K562 (cell line): ENCODE measurements around the gene BNIPL. TPM values are rescaled to one million over a fixed set of nuclear protein-coding genes. Genes with fewer than 3 reads are reported as not detected.

Experiments used
- DNMT1 ChIP-seq: fragments of 450-650 bp; IDR thresholded peaks from 2 replicates; pipeline ENCODE4 v1.6.1; 2016; ENCODE audit warnings: antibody characterized with exemption, mild to moderate bottlenecking
- ETV1 ChIP-seq: fragments of 450-650 bp; conservative IDR thresholded peaks from 2 replicates; pipeline ENCODE4 v1.6.1; 2016; ENCODE audit warnings: missing genetic modification characterization, control low read depth, low read depth, missing compliant biosample characterization
- TAF15 ChIP-seq: fragments of 200-400 bp; formaldehyde crosslinking; IDR thresholded peaks from 2 replicates; pipeline ENCODE4 v1.6.1; 2017; ENCODE audit warnings: mild to moderate bottlenecking, low read depth, low read length, moderate library complexity
- TAF7 ChIP-seq: fragments of 450-650 bp; IDR thresholded peaks from 2 replicates; pipeline ENCODE4 v1.6.1; 2016; ENCODE audit warnings: missing genetic modification characterization, missing compliant biosample characterization
- polyA plus RNA-seq, 8 experiments: library from polyadenylated mRNA; depleted of rRNA in 4 of 8; stranded (reverse) in 5 of 8; unstranded in 3 of 8; fragments of >200 nt; fragmentation: Nextera tagmentation in 2 of 8; fragmentation: Illumina TruSeq in 1 of 8; extraction: Ambion mirVana in 2 of 8; extraction: Trizol in 1 of 8; gene quantifications; 2 replicates each; pipeline versions ENCODE4 v1.2.1 to v1.2.3, GENCODE V29; 2011 to 2014; ENCODE audit warnings: inconsistent platforms in 1 of 8, missing spikeins in 1 of 8
- total RNA-seq, 7 experiments: library from RNA; depleted of rRNA in 6 of 7; stranded (reverse); fragments of >200 nt in 6 of 7; fragmentation: Illumina TruSeq in 2 of 7; extraction: Trizol in 2 of 7; gene quantifications; 2 replicates each; pipeline versions ENCODE4 v1.2.1 to v1.2.3, GENCODE V29; 2011 to 2021; ENCODE audit warnings: low replicate concordance in 1 of 7
- TF ChIP-seq, protein P1 (sequence below): fragments of 200-600 bp; sonication (generic); IDR thresholded peaks from one replicate; pipeline ENCODE4 v1.6.1; 2012; ENCODE audit warnings: mild to moderate bottlenecking, low read depth, low read length, inconsistent platforms
- TF ChIP-seq, protein P2 (sequence below): fragments of 250-450 bp; sonication (Bioruptor Pico); IDR thresholded peaks from 2 replicates; pipeline ENCODE4 v1.4.0; 2020; ENCODE audit warnings: mild to moderate bottlenecking, moderate library complexity
- TF ChIP-seq, protein P3 (sequence below), 3 experiments: fragments of 200-800 bp in 1 of 3; fragments of 250-450 bp in 1 of 3; fragments of 450-650 bp in 1 of 3; sonication (Bioruptor Pico) in 1 of 3; sonication (Bioruptor generic) in 1 of 3; formaldehyde crosslinking in 1 of 3; IDR thresholded peaks; 2 replicates each; pipeline versions ENCODE4 v1.6.1 to v1.8.0; 2016 to 2022; ENCODE audit warnings: mild to moderate bottlenecking in 2 of 3, missing genetic modification characterization in 2 of 3, missing compliant biosample characterization in 1 of 3, moderate library complexity in 1 of 3

BNIPL gene
- total and polyA plus RNA-seq, 9 of the 15 experiments (the other 6 are each of a cell fraction or from before 2014, with no cell fraction given): 0.08 to 1.4 (median 0.68) TPM

DNA sequence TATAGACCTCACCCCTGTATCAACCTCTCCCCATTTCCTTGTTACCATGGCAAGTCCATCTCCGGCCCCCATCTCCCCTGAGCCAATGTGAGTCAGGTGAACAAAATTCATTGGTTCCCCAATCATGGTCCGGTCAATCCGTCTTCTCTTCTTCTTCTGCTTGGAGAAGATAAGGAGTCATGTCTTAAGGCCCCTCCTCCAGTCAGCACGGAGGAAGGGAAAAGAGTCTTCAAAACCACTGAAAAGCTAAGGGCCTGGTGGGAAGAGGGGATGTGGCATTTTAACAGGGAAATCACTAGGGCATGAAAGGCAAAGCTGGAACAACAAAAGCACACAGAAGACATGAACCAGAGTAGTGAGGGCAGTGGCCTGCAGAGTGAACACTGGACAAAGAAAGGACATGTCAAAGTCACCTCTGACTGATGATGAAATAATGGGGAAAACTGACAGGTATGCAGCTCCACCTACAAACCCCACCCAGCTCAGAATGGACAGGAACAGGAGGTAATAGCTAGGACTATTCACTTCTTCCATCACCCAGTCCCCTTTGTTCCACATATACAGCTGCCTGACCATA, 18.7 kb downstream of the BNIPL start (continued):
- TF ChIP-seq, protein P1, sequence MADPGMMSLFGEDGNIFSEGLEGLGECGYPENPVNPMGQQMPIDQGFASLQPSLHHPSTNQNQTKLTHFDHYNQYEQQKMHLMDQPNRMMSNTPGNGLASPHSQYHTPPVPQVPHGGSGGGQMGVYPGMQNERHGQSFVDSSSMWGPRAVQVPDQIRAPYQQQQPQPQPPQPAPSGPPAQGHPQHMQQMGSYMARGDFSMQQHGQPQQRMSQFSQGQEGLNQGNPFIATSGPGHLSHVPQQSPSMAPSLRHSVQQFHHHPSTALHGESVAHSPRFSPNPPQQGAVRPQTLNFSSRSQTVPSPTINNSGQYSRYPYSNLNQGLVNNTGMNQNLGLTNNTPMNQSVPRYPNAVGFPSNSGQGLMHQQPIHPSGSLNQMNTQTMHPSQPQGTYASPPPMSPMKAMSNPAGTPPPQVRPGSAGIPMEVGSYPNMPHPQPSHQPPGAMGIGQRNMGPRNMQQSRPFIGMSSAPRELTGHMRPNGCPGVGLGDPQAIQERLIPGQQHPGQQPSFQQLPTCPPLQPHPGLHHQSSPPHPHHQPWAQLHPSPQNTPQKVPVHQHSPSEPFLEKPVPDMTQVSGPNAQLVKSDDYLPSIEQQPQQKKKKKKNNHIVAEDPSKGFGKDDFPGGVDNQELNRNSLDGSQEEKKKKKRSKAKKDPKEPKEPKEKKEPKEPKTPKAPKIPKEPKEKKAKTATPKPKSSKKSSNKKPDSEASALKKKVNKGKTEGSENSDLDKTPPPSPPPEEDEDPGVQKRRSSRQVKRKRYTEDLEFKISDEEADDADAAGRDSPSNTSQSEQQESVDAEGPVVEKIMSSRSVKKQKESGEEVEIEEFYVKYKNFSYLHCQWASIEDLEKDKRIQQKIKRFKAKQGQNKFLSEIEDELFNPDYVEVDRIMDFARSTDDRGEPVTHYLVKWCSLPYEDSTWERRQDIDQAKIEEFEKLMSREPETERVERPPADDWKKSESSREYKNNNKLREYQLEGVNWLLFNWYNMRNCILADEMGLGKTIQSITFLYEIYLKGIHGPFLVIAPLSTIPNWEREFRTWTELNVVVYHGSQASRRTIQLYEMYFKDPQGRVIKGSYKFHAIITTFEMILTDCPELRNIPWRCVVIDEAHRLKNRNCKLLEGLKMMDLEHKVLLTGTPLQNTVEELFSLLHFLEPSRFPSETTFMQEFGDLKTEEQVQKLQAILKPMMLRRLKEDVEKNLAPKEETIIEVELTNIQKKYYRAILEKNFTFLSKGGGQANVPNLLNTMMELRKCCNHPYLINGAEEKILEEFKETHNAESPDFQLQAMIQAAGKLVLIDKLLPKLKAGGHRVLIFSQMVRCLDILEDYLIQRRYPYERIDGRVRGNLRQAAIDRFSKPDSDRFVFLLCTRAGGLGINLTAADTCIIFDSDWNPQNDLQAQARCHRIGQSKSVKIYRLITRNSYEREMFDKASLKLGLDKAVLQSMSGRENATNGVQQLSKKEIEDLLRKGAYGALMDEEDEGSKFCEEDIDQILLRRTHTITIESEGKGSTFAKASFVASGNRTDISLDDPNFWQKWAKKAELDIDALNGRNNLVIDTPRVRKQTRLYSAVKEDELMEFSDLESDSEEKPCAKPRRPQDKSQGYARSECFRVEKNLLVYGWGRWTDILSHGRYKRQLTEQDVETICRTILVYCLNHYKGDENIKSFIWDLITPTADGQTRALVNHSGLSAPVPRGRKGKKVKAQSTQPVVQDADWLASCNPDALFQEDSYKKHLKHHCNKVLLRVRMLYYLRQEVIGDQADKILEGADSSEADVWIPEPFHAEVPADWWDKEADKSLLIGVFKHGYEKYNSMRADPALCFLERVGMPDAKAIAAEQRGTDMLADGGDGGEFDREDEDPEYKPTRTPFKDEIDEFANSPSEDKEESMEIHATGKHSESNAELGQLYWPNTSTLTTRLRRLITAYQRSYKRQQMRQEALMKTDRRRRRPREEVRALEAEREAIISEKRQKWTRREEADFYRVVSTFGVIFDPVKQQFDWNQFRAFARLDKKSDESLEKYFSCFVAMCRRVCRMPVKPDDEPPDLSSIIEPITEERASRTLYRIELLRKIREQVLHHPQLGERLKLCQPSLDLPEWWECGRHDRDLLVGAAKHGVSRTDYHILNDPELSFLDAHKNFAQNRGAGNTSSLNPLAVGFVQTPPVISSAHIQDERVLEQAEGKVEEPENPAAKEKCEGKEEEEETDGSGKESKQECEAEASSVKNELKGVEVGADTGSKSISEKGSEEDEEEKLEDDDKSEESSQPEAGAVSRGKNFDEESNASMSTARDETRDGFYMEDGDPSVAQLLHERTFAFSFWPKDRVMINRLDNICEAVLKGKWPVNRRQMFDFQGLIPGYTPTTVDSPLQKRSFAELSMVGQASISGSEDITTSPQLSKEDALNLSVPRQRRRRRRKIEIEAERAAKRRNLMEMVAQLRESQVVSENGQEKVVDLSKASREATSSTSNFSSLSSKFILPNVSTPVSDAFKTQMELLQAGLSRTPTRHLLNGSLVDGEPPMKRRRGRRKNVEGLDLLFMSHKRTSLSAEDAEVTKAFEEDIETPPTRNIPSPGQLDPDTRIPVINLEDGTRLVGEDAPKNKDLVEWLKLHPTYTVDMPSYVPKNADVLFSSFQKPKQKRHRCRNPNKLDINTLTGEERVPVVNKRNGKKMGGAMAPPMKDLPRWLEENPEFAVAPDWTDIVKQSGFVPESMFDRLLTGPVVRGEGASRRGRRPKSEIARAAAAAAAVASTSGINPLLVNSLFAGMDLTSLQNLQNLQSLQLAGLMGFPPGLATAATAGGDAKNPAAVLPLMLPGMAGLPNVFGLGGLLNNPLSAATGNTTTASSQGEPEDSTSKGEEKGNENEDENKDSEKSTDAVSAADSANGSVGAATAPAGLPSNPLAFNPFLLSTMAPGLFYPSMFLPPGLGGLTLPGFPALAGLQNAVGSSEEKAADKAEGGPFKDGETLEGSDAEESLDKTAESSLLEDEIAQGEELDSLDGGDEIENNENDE: no peak
- TF ChIP-seq ETV1 (tag) (0 out of 2 replicates have a peak, but pooled peaks have one; percentile 14), TAF15 (no peak), DNMT1 (no peak; the same call in 1 of the 2 replicates), TAF7 (no peak)
- TF ChIP-seq, protein P2, sequence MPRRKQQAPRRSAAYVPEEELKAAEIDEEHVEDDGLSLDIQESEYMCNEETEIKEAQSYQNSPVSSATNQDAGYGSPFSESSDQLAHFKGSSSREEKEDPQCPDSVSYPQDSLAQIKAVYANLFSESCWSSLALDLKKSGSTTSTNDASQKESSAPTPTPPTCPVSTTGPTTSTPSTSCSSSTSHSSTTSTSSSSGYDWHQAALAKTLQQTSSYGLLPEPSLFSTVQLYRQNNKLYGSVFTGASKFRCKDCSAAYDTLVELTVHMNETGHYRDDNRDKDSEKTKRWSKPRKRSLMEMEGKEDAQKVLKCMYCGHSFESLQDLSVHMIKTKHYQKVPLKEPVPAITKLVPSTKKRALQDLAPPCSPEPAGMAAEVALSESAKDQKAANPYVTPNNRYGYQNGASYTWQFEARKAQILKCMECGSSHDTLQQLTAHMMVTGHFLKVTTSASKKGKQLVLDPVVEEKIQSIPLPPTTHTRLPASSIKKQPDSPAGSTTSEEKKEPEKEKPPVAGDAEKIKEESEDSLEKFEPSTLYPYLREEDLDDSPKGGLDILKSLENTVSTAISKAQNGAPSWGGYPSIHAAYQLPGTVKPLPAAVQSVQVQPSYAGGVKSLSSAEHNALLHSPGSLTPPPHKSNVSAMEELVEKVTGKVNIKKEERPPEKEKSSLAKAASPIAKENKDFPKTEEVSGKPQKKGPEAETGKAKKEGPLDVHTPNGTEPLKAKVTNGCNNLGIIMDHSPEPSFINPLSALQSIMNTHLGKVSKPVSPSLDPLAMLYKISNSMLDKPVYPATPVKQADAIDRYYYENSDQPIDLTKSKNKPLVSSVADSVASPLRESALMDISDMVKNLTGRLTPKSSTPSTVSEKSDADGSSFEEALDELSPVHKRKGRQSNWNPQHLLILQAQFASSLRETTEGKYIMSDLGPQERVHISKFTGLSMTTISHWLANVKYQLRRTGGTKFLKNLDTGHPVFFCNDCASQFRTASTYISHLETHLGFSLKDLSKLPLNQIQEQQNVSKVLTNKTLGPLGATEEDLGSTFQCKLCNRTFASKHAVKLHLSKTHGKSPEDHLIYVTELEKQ (CRISPR knock-in tag): no peak
- TF ChIP-seq, protein P3, sequence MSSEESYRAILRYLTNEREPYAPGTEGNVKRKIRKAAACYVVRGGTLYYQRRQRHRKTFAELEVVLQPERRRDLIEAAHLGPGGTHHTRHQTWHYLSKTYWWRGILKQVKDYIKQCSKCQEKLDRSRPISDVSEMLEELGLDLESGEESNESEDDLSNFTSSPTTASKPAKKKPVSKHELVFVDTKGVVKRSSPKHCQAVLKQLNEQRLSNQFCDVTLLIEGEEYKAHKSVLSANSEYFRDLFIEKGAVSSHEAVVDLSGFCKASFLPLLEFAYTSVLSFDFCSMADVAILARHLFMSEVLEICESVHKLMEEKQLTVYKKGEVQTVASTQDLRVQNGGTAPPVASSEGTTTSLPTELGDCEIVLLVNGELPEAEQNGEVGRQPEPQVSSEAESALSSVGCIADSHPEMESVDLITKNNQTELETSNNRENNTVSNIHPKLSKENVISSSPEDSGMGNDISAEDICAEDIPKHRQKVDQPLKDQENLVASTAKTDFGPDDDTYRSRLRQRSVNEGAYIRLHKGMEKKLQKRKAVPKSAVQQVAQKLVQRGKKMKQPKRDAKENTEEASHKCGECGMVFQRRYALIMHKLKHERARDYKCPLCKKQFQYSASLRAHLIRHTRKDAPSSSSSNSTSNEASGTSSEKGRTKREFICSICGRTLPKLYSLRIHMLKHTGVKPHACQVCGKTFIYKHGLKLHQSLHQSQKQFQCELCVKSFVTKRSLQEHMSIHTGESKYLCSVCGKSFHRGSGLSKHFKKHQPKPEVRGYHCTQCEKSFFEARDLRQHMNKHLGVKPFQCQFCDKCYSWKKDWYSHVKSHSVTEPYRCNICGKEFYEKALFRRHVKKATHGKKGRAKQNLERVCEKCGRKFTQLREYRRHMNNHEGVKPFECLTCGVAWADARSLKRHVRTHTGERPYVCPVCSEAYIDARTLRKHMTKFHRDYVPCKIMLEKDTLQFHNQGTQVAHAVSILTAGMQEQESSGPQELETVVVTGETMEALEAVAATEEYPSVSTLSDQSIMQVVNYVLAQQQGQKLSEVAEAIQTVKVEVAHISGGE (CRISPR knock-in tag; IDR thresholded peaks at IDR 0.05): 0 out of 6 replicates have a peak, but pooled peaks of 1 of the 3 experiments have one; percentile 28
